Endothelial cell of umbilical vein (primary cell): Measurements from ENCODE around the gene SQOR. TPM values are rescaled to one million over a fixed set of nuclear protein-coding genes. Genes with fewer than 3 reads are reported as not detected.

Experiments
- BruUV-seq: library from RNA; stranded (reverse); fragments of 400-500 nt; replicated peaks from 2 replicates; lab custom pipeline; 2021; lab: Mats Ljungman, UMichigan
- CTCF ChIA-PET: fragments of 300-600, 350-600 bp; sonication (Branson Sonifier 250); formaldehyde crosslinking; loops from one replicate; lab custom pipeline; 2021; ENCODE audit warnings: antibody characterized with exemption, inconsistent platforms; lab: Charles Lee
- POLR2A ChIA-PET: fragments of 300-600, 350-600 bp; sonication (Branson Sonifier 250); formaldehyde crosslinking; loops from one replicate; lab custom pipeline; 2021; ENCODE audit warnings: antibody characterized with exemption, inconsistent platforms; lab: Charles Lee
- DNase-seq: peaks from one replicate; pipeline ENCODE4 v3.0.0-alpha.2; 2011; ENCODE audit warnings: low read depth, low spot score
- FAIRE-seq: peaks from 2 replicates; lab custom pipeline; 2011; peaks lifted over from hg19 to GRCh38; lab: Jason Lieb, UNC
- H2AFZ ChIP-seq: 2 replicates; pipeline ENCODE4 v1.6.0; 2012; ENCODE audit warnings: low read depth, low read length, control low read depth, inconsistent platforms
- H3K27ac ChIP-seq: 2 replicates; pipeline ENCODE4 v1.5.1; 2011; ENCODE audit warnings: low read depth, mild to moderate bottlenecking, control low read depth, low read length, moderate library complexity; ENCODE audit not compliant: insufficient read depth
- H3K27me3 ChIP-seq, 2 experiments: 2 replicates each; pipeline versions ENCODE4 v1.6.0 to v1.6.1; 2011; ENCODE audit warnings: low read length in 2 of 2, mixed read lengths in 1 of 2; ENCODE audit not compliant: control insufficient read depth in 2 of 2, insufficient read depth in 2 of 2
- H3K36me3 ChIP-seq, 2 experiments: 2 replicates in 1 of 2; 3 replicates in 1 of 2; pipeline ENCODE4 v1.5.1; 2011; ENCODE audit warnings: low read length in 2 of 2, mild to moderate bottlenecking in 1 of 2, moderate library complexity in 1 of 2; ENCODE audit not compliant: control insufficient read depth in 2 of 2, insufficient read depth in 2 of 2; ENCODE audit errors: extremely low read depth in 1 of 2
- H3K4me1 ChIP-seq: 3 replicates; pipeline ENCODE4 v1.5.1; 2011; ENCODE audit warnings: mild to moderate bottlenecking, low read length; ENCODE audit not compliant: control insufficient read depth, insufficient read depth; ENCODE audit errors: extremely low read depth
- H3K4me2 ChIP-seq: 2 replicates; pipeline ENCODE4 v1.6.1; 2011; ENCODE audit warnings: low read length, control low read depth, mixed read lengths; ENCODE audit not compliant: insufficient read depth
- H3K4me3 ChIP-seq, 3 experiments: fragments of 200-600 bp in 1 of 3; sonication (generic), shearing (Covaris generic) in 1 of 3; replicated peaks in 1 of 3; 2 replicates each; pipeline ENCODE4 v1.5.1; 2011 to 2016; ENCODE audit warnings: control low read depth in 3 of 3, low read length in 3 of 3, mild to moderate bottlenecking in 2 of 3, inconsistent platforms in 1 of 3, low read depth in 1 of 3, moderate library complexity in 1 of 3; ENCODE audit not compliant: insufficient read depth in 1 of 3
- H3K79me2 ChIP-seq: 2 replicates; pipeline ENCODE4 v1.6.0; 2012; ENCODE audit warnings: low read length, inconsistent platforms; ENCODE audit not compliant: control insufficient read depth, insufficient read depth
- H3K9ac ChIP-seq: replicated peaks from 2 replicates; pipeline ENCODE3; 2011; ENCODE audit warnings: low read length, control low read depth; ENCODE audit not compliant: insufficient read depth; ENCODE audit errors: extremely low read depth
- H3K9me1 ChIP-seq: replicated peaks from 3 replicates; pipeline ENCODE4 v1.6.0; 2011; ENCODE audit warnings: mild to moderate bottlenecking, low read length; ENCODE audit not compliant: control insufficient read depth, insufficient read depth; ENCODE audit errors: extremely low read depth
- H3K9me3 ChIP-seq: replicated peaks from 2 replicates; pipeline ENCODE4 v1.5.1; 2012; ENCODE audit warnings: low read length, inconsistent platforms; ENCODE audit not compliant: control insufficient read depth, insufficient read depth
- H4K20me1 ChIP-seq: replicated peaks from 2 replicates; pipeline ENCODE3; 2011; ENCODE audit warnings: mild to moderate bottlenecking, low read length; ENCODE audit not compliant: control insufficient read depth, insufficient read depth; ENCODE audit errors: extremely low read depth
- EZH2 ChIP-seq: IDR thresholded peaks from 2 replicates; pipeline ENCODE4 v1.6.1; 2012; ENCODE audit warnings: borderline replicate concordance, low read depth, mild to moderate bottlenecking, moderate library complexity, low read length, inconsistent platforms; ENCODE audit not compliant: severe bottlenecking
- FOS ChIP-seq: IDR thresholded peaks from 2 replicates; pipeline ENCODE4 v1.6.1; 2011; ENCODE audit warnings: mild to moderate bottlenecking, low read length, moderate library complexity, borderline replicate concordance; ENCODE audit not compliant: insufficient read depth
- GATA2 ChIP-seq: IDR thresholded peaks from 2 replicates; pipeline ENCODE4 v1.7.0; 2011; ENCODE audit warnings: low read depth, mild to moderate bottlenecking, moderate library complexity, mixed read lengths, low read length; ENCODE audit not compliant: insufficient read length, insufficient read depth
- JUN ChIP-seq: IDR thresholded peaks from 2 replicates; pipeline ENCODE4 v1.6.1; 2011; ENCODE audit warnings: borderline replicate concordance, low read depth; ENCODE audit not compliant: insufficient read length, insufficient read depth
- MYC ChIP-seq: IDR thresholded peaks from one replicate; pipeline ENCODE4 v1.6.1; 2011; ENCODE audit warnings: mild to moderate bottlenecking, low read depth, low read length
- POLR2A ChIP-seq: IDR thresholded peaks from 2 replicates; pipeline ENCODE4 v1.6.1; 2012; ENCODE audit warnings: low read depth, mild to moderate bottlenecking, control low read depth, low read length
- POLR2AphosphoS5 ChIP-seq: IDR thresholded peaks from 2 replicates; pipeline ENCODE4 v1.6.1; 2012; ENCODE audit warnings: low read depth, mild to moderate bottlenecking, control low read depth, low read length, moderate library complexity; ENCODE audit not compliant: insufficient read depth
- dilution Hi-C: fragments of 300-500 bp; cut with MboI; formaldehyde crosslinking; loops from one replicate; pipeline ENCODE4 v1.15.0; 2019; ENCODE audit warnings: low sequenced_read_pairs; ENCODE audit not compliant: extremely low pct_ligation_motif_present
- intact Hi-C: fragments of 100-400 bp; cut with micrococcal nuclease; formaldehyde crosslinking; loops from one replicate; pipeline ENCODE4 v1.10.0; 2022
- polyA plus RNA-seq, 4 experiments: library from polyadenylated mRNA; depleted of rRNA in 3 of 4; stranded (reverse) in 3 of 4; unstranded in 1 of 4; fragments of >200 nt; gene quantifications; 2 replicates each; pipeline versions ENCODE4 v1.2.1 to v1.2.3, GENCODE V29; 2011 to 2012; ENCODE audit warnings: missing spikeins in 1 of 4
- total RNA-seq: library from RNA; stranded (reverse); gene quantifications from 2 replicates; pipeline ENCODE4 v1.2.3, GENCODE V29; 2021
- TF ChIP-seq, protein P1 (sequence below), 2 donors: IDR thresholded peaks; 1 replicate in 1 of 2; 2 replicates in 1 of 2; pipeline ENCODE4 v1.5.1; 2011; ENCODE audit warnings: low read length in 2 of 2, mild to moderate bottlenecking in 2 of 2, moderate library complexity in 2 of 2, control low read depth in 1 of 2, inconsistent platforms in 1 of 2, low read depth in 1 of 2; ENCODE audit not compliant: insufficient read depth in 1 of 2; ENCODE audit errors: extremely low read depth in 1 of 2
- TF ChIP-seq, protein P2 (sequence below): IDR thresholded peaks from 2 replicates; pipeline ENCODE4 v1.6.1; 2011; ENCODE audit not compliant: insufficient read depth, insufficient read length

SQOR gene
- total and polyA plus RNA-seq, 2 donors (not counting 3 experiments of a cell fraction or from before 2014, with no cell fraction given) = 12.9 to 17.9 TPM

GRCh38 chr15:45616901-45617323, 17.9 kb upstream of the SQOR start:
- BruUV-seq = no TSS peak
- FAIRE-seq (peak; percentile 62), DNase-seq (peak; percentile 33)
- TF ChIP-seq MYC (no peak), FOS (no peak)
- TF ChIP-seq, protein P1, sequence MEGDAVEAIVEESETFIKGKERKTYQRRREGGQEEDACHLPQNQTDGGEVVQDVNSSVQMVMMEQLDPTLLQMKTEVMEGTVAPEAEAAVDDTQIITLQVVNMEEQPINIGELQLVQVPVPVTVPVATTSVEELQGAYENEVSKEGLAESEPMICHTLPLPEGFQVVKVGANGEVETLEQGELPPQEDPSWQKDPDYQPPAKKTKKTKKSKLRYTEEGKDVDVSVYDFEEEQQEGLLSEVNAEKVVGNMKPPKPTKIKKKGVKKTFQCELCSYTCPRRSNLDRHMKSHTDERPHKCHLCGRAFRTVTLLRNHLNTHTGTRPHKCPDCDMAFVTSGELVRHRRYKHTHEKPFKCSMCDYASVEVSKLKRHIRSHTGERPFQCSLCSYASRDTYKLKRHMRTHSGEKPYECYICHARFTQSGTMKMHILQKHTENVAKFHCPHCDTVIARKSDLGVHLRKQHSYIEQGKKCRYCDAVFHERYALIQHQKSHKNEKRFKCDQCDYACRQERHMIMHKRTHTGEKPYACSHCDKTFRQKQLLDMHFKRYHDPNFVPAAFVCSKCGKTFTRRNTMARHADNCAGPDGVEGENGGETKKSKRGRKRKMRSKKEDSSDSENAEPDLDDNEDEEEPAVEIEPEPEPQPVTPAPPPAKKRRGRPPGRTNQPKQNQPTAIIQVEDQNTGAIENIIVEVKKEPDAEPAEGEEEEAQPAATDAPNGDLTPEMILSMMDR (IDR thresholded peaks at IDR 0.05; ENCODE audit: extremely low read depth in 1 of 2, insufficient read depth in 1 of 2, low read depth in 1 of 2, low read length in 2 of 2) = no peak
- TF ChIP-seq, protein P2, sequence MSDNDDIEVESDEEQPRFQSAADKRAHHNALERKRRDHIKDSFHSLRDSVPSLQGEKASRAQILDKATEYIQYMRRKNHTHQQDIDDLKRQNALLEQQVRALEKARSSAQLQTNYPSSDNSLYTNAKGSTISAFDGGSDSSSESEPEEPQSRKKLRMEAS = no peak
- Histone ChIP-seq H3K27ac (no peak overlapping the region), H4K20me1 (no peaks in the 10 kb centered on the region), H3K36me3 (no peaks in the 10 kb centered on the region), H3K9me3 (no peaks in the 10 kb centered on the region), H3K27me3 (no peaks in the 10 kb centered on the region), H3K4me2 (no peak overlapping the region), H3K4me3 (no peak overlapping the region), H3K79me2 (no peaks in the 10 kb centered on the region), H3K9me1 (no peaks in the 10 kb centered on the region), H3K9ac (no peak overlapping the region), H3K4me1 (peaks cover 8% of the 10 kb centered on the region), H2AFZ (peak overlapping the region; percentile 70)
- ChIA-PET CTCF (interaction anchor here (6.2 kb wide), 1 partner anchor 158 kb away, joined by 145 read pairs; no protein-coding TSS in a partner anchor), POLR2A (no interaction called here)
- dilution Hi-C loops (no loop called here), intact Hi-C loops (loop anchor here (10.0 kb wide), 2 partner anchors 412 to 468 kb away; no protein-coding TSS in a partner anchor)

DNA sequence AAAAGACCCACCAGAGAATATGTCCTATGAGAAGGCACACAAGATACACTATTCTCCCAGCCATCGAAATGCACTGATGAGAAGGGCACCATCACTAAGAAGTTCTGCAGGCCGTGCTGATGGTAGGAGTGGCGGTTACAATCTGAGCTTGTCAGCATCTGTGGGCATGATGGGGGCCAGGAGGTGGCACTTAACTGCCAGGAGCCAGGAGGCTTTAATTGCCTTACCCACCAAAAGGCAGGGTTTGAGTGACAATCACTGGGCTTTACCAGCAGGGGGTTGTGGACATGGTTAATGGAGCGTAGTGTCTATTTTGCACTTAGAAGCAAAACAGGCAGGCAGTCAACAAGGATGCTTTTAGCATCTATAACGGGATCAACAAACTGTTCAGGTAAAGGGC, 16.0 kb upstream of the SQOR start:
- dilution Hi-C loops (no loop called here), intact Hi-C loops (loop anchor here (10.0 kb wide), 2 partner anchors 414 to 466 kb away; no protein-coding TSS in a partner anchor)
- Histone ChIP-seq H3K36me3 (no peaks in the 10 kb centered on the region), H3K27ac (no peak overlapping the region), H3K9me1 (no peaks in the 10 kb centered on the region), H4K20me1 (no peaks in the 10 kb centered on the region), H3K9me3 (no peaks in the 10 kb centered on the region), H3K4me3 (no peak overlapping the region), H3K4me1 (no peaks in the 10 kb centered on the region), H3K4me2 (no peak overlapping the region), H2AFZ (no peak overlapping the region), H3K9ac (no peak overlapping the region), H3K79me2 (no peaks in the 10 kb centered on the region), H3K27me3 (no peaks in the 10 kb centered on the region)
- CTCF ChIA-PET = no interaction called here
- FAIRE-seq (no peak), DNase-seq (no peak)
- no TSS peak for BruUV-seq
- POLR2A ChIA-PET = no interaction called here
- no peak for TF ChIP-seq JUN
- no peak for TF ChIP-seq POLR2A
- no peak for TF ChIP-seq FOS
- TF ChIP-seq MYC = no peak
- TF ChIP-seq, protein P2 = no peak
- no peak for TF ChIP-seq EZH2
- TF ChIP-seq POLR2AphosphoS5 = no peak
- TF ChIP-seq, protein P1 (IDR thresholded peaks at IDR 0.05; ENCODE audit: extremely low read depth in 1 of 2, insufficient read depth in 1 of 2, low read depth in 1 of 2, low read length in 2 of 2) = no peak
- no peak for TF ChIP-seq GATA2
